Muscle layer of colon (tissue), 2 donors: Measurements from ENCODE around the gene KIAA0319L.
"Not testable (repeated sequence)": the region's sequence is repeated elsewhere in the genome, so short reads cannot be mapped to it uniquely, and the experiment has no call there.

ENCODE experiments used
- H3K27ac ChIP-seq: one replicate; pipeline ENCODE4 v1.7.0; 2013; ENCODE audit warnings: low read depth, mild to moderate bottlenecking, low read length, moderate library complexity
- H3K27me3 ChIP-seq, 2 donors: one replicate each; pipeline ENCODE4 v1.7.0; 2013; ENCODE audit warnings: low read length in 2 of 2, mild to moderate bottlenecking in 2 of 2; ENCODE audit not compliant: insufficient read depth in 2 of 2, control insufficient read depth in 1 of 2
- H3K36me3 ChIP-seq: one replicate; pipeline ENCODE4 v1.7.0; 2013; ENCODE audit warnings: mild to moderate bottlenecking, low read length; ENCODE audit not compliant: insufficient read depth
- H3K4me1 ChIP-seq: one replicate; pipeline ENCODE4 v1.7.0; 2013; ENCODE audit warnings: mild to moderate bottlenecking, low read length; ENCODE audit not compliant: insufficient read depth
- H3K4me3 ChIP-seq, 2 donors: one replicate each; pipeline ENCODE4 v1.7.0; 2013; ENCODE audit warnings: low read length in 2 of 2, low read depth in 1 of 2, mild to moderate bottlenecking in 1 of 2, moderate library complexity in 1 of 2
- H3K9ac ChIP-seq: one replicate; pipeline ENCODE4 v1.7.0; 2013; ENCODE audit warnings: low read length
- H3K9me3 ChIP-seq: one replicate; pipeline ENCODE4 v1.7.0; 2013; ENCODE audit warnings: mild to moderate bottlenecking, low read length
- donor health status: abdominal sarcoma.
- donor health status: Adenocarcinoma of cecum.

KIAA0319L gene

GRCh38 chr1:35499231-35499630 lies 58.0 kb downstream of the KIAA0319L start:
- Histone ChIP-seq H3K9me3 (no peaks in the 10 kb centered on the region), H3K36me3 (no peaks in the 10 kb centered on the region), H3K27me3 (no peaks in the 10 kb centered on the region), H3K9ac (no peak overlapping the region), H3K4me1 (peaks cover 7% of the 10 kb centered on the region), H3K4me3 (no peak overlapping the region), H3K27ac (no peak overlapping the region)

GRCh38 chr1:35497571-35497970 lies 59.6 kb downstream of the KIAA0319L start:
- Histone ChIP-seq H3K9ac (no peak overlapping the region), H3K4me3 (no peak overlapping the region), H3K36me3 (no peaks in the 10 kb centered on the region), H3K4me1 (peaks cover 7% of the 10 kb centered on the region), H3K27me3 (no peaks in the 10 kb centered on the region), H3K9me3 (no peaks in the 10 kb centered on the region), H3K27ac (no peak overlapping the region)

GRCh38 chr1:35490250-35490649 lies 67.0 kb downstream of the KIAA0319L start:
- no peaks in the 10 kb centered on the region for H3K9me3 ChIP-seq
- H3K4me1 ChIP-seq: no peaks in the 10 kb centered on the region
- no peak overlapping the region for H3K9ac ChIP-seq
- no peak overlapping the region for H3K27ac ChIP-seq
- H3K27me3 ChIP-seq: no peaks in the 10 kb centered on the region
- no peaks in the 10 kb centered on the region for H3K36me3 ChIP-seq
- H3K4me3 ChIP-seq: no peak overlapping the region

- Histone ChIP-seq H3K4me1 (no peaks in the 10 kb centered on the region), H3K27ac (no peak overlapping the region), H3K4me3 (no peak overlapping the region)
These were observed 68.9 kb downstream of the KIAA0319L start for GRCh38 chr1:35488336-35488735.

DNA sequence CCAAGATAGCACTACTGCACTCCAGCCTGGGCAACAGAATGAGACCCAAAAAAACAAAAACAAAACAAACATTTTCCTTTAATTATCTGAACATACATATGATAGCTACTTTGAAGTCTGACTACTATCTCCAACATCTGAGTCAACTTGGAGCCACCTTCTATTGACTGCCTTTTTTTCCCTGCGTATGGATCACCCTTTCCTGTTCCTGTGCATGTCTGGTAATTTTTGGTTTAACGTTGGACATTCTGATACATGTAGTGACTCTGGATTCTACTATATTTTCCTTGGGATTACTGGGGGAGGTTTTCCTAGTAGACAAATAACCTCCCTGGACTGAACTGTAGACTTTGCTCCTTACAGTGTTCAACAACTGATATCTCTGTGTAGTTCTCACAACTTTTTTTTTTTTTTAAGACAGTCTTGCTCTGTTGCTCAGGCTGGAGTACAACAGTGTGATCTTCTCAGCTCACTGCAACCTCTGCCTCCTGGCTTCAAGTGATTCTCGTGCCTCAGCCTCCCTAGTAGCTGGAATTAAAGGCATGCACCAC lies 70.3 kb downstream of the KIAA0319L start:
- Histone ChIP-seq H3K9ac (no peak overlapping the region), H3K4me3 (no peak overlapping the region), H3K36me3 (no peaks in the 10 kb centered on the region), H3K4me1 (no peaks in the 10 kb centered on the region), H3K27ac (no peak overlapping the region), H3K27me3 (no peaks in the 10 kb centered on the region), H3K9me3 (no peaks in the 10 kb centered on the region)

More at GRCh38 chr1:35488336-35488735, 68.9 kb downstream of the KIAA0319L start:
- H3K27me3 ChIP-seq: no peaks in the 10 kb centered on the region
- no peak overlapping the region for H3K9ac ChIP-seq
- H3K9me3 ChIP-seq: no peaks in the 10 kb centered on the region
- no peaks in the 10 kb centered on the region for H3K36me3 ChIP-seq

- no peak overlapping the region for H3K4me3 ChIP-seq
- no peak overlapping the region for H3K9ac ChIP-seq
- no peak overlapping the region for H3K27ac ChIP-seq
- no peaks in the 10 kb centered on the region for H3K27me3 ChIP-seq
- no peaks in the 10 kb centered on the region for H3K36me3 ChIP-seq
- H3K4me1 ChIP-seq: no peaks in the 10 kb centered on the region
- no peaks in the 10 kb centered on the region for H3K9me3 ChIP-seq
These were observed 76.0 kb downstream of the KIAA0319L start for GRCh38 chr1:35481229-35481628.

GRCh38 chr1:35477870-35478269 lies 79.3 kb downstream of the KIAA0319L start:
- no peak overlapping the region for H3K4me3 ChIP-seq
- H3K9ac ChIP-seq: no peak overlapping the region
- no peaks in the 10 kb centered on the region for H3K27me3 ChIP-seq
- H3K4me1 ChIP-seq: no peaks in the 10 kb centered on the region
- H3K36me3 ChIP-seq: no peaks in the 10 kb centered on the region
- no peaks in the 10 kb centered on the region for H3K9me3 ChIP-seq
- no peak overlapping the region for H3K27ac ChIP-seq

DNA sequence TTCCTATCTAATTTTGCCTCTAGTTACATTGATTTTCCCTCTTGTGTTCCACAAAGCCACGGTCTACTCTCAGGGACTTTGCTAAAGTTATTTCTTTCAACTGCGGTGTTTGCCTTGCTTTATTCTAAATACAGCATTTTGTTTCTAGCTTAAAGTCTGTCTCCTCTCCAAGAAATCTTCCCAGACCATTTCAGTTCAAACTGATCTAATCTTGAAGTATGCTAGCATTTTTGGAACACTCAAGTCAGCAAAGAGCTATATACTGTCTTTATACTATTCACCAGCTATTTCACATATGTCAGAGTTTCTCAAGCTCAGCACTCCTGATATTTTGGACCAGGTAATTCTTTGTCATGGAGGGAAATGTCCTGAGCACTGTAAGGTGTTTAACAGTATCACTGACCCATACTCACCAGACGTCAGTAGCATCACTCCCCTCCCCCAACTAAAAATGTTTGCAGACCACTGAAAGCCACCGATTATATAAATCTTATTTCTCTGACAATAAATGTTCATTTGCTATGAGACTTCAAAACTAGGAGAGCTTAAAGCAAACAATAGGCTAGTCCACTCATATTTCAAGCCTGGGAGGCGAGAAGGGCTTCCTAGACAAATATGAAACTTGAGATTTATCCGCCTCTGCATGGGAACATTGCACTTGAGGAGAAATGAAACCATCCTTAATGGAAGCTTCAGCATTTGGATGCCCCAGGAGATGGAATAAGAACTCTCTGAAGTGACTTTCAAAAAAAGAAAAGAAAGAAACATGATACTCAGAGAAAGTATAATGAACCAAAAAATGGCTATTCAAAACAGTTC lies 81.1 kb downstream of the KIAA0319L start:
- H3K9ac ChIP-seq: no peak overlapping the region
- H3K27me3 ChIP-seq: no peaks in the 10 kb centered on the region
- H3K9me3 ChIP-seq: no peaks in the 10 kb centered on the region
- peaks cover 5% of the 10 kb centered on the region for H3K36me3 ChIP-seq
- H3K4me1 ChIP-seq: no peaks in the 10 kb centered on the region
- no peak overlapping the region for H3K27ac ChIP-seq
- H3K4me3 ChIP-seq: no peak overlapping the region

GRCh38 chr1:35475356-35475755 lies 81.8 kb downstream of the KIAA0319L start:
- Histone ChIP-seq H3K9me3 (no peaks in the 10 kb centered on the region), H3K27ac (no peak overlapping the region), H3K36me3 (peaks cover 12% of the 10 kb centered on the region), H3K27me3 (no peaks in the 10 kb centered on the region), H3K4me1 (no peaks in the 10 kb centered on the region), H3K4me3 (no peak overlapping the region), H3K9ac (no peak overlapping the region)

- H3K36me3 ChIP-seq: peaks cover 26% of the 10 kb centered on the region
- H3K27me3 ChIP-seq, H3K9ac ChIP-seq: not testable (repeated sequence)
These were observed 84.0 kb downstream of the KIAA0319L start for GRCh38 chr1:35473216-35473615.

GRCh38 chr1:35470977-35471613 lies 86.1 kb downstream of the KIAA0319L start:
- H3K36me3 ChIP-seq: peaks cover 28% of the 10 kb centered on the region
- H3K4me3 ChIP-seq: no peak overlapping the region
- H3K9me3 ChIP-seq: no peaks in the 10 kb centered on the region
- H3K4me1 ChIP-seq: no peaks in the 10 kb centered on the region
- no peak overlapping the region for H3K9ac ChIP-seq
- H3K27ac ChIP-seq: no peak overlapping the region
- H3K27me3 ChIP-seq: no peaks in the 10 kb centered on the region

More at GRCh38 chr1:35473216-35473615, 84.0 kb downstream of the KIAA0319L start:
- not testable (repeated sequence) for H3K27ac ChIP-seq, H3K9me3 ChIP-seq, H3K4me1 ChIP-seq, H3K4me3 ChIP-seq
